Fibroblast of lung (primary cell): ENCODE results near the gene ACTR2.

Experiments
- CTCF ChIP-seq, 2 donors: IDR thresholded peaks in 1 of 2; conservative IDR thresholded peaks in 1 of 2; 1 replicate in 1 of 2; 2 replicates in 1 of 2; pipeline ENCODE4 v1.5.1; 2011 to 2012; ENCODE audit warnings: low read length in 2 of 2, control low read depth in 1 of 2, inconsistent platforms in 1 of 2, low read depth in 1 of 2, mild to moderate bottlenecking in 1 of 2
- EZH2 ChIP-seq: IDR thresholded peaks from 2 replicates; pipeline ENCODE4 v1.5.1; 2012; ENCODE audit warnings: low read length, control low read depth, mild to moderate bottlenecking; ENCODE audit errors: missing control alignments

- TF ChIP-seq CTCF (conservative IDR thresholded peaks at IDR 0.05 in 1 of 2, IDR thresholded peaks at IDR 0.05 in 1 of 2; ENCODE audit: low read depth in 1 of 2, low read length in 2 of 2), result no peak
- TF ChIP-seq EZH2, result no peak
Observed at GRCh38 chr2:65292106-65292400, 64.4 kb downstream of the ACTR2 start.
